Fibroblast of upper back skin (primary cell): Measurements from ENCODE around the gene ADCY3.
"Not testable (repeated sequence)": the region's sequence is repeated elsewhere in the genome, so short reads cannot be mapped to it uniquely, and the experiment has no call there.

Experiments used
- DNase-seq: peaks from one replicate; pipeline ENCODE4 v3.0.0-alpha.2; 2013

The ADCY3 gene

DNA sequence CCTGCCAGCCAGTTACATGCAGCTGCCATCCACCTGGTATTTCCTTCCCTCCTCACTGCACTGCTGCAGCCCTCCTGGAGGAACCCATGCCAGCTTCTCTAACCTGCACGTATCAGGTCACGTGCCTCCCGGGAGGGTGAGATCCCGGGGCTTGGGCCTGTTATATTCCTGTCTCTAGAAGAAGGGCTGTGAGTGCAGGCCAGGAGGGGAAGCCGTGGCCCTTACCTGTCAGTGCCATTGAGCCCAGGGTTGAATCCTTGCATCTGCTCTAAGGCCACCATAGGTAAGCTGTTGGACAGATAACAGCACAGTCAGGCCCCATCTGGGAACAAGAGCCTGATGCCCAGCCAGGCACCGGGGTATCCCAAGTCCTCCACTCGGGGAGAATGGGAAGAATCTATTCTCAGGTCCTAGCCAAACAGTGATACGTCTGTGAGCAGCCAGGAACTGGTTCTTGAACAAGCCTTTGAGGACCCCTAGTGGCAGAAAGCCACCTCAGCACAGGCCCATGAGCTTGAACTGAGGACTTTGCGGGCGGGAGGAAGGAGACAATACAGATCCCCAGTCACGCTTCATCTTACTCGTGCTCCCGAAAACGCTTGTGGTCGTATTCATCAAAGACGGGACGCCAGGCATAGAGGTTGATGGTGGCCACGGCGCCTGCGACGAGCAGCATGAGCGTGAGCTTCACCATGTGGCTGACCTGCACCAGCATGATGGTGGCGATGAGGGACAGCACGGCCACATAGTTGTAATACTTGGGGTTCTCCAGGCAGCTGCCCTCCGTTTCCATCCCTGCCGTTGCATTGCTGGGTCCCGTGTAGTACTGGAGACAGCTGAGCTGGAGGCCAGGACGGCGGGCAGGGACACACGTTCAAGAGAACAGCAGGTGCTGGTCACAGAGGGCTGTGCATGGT, 92.5 kb downstream of the ADCY3 start:
- DNase-seq = peak; percentile 84

DNA sequence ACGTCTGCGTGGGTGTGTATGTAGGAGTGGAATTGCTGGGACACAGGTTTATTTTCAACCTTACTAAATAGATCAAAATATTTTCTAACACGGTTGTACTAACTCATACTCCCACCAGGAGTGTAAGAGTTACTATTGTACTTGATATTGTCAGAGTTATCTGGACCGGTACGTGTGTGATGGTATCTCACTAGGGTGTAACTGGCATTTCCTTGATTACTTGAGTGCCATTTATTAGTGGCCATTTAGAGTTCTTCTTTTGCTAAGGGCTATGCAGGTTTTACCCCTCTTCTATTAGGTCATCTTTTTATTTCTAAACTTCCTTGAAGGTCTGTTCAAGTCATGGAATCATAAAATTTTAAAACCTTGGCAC, 93.3 kb downstream of the ADCY3 start:
- DNase-seq = no peak

- DNase-seq = no peak
Measured at GRCh38 chr2:24825883-24826772, 93.9 kb downstream of the ADCY3 start.

- no peak for DNase-seq
Measured at GRCh38 chr2:24824966-24825882, 94.8 kb downstream of the ADCY3 start.

DNA sequence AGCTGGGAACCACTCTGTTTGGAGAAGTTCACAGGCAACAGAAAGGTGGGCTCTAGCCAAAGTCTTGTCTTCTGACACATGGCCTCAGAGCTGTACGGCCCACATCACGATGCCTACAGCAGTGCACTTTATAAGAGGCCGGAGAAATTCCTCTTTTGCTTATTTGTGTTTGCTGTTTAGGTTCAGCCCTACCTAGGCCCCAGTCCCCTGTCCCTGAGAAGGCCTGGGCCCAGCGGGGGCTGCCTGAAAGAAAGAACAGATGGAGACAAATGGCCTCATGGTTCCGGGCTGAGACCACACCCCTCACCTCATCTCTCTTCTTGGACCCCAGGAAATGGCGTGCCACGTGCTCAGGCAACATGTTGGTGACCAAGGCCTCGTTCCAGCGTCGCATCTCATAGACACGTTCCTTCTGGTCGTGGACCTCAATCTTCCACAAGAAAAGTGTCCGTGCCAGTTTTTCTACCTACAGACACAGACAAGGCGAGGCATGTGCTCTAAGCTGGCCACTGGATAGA, 95.9 kb downstream of the ADCY3 start:
- DNase-seq = no peak

DNA sequence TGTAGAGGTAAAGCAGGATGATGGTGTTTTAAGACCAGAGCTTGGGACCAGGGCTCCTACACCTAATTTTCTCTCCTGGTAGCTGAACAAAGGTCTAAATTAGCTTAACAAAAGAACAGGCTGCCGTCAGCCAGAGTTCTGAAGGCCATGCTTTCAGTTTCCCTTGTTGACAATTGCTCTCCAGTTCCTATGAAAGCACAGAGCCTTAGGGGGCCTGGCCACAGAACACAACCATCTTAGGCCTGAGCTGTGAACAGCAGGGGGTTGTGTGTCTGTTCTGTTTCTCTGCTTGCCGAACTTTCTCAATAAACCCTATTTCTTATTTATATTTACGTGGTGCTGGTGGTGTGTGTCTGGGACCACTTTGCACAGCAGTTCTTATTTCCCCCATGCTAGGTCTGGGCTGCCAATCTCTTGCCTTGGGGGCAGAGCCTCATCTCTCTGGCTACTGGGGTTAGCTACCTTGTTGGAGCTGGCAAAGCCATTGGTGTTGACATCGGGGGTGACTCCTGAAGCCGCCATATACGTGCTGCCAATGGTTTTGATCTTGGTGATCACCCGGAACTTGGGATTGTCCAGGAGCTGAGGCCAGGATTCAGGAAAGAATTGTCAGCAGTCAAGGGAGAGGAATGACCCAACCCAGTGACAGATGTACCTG, 97.9 kb downstream of the ADCY3 start:
- DNase-seq = no peak

DNA sequence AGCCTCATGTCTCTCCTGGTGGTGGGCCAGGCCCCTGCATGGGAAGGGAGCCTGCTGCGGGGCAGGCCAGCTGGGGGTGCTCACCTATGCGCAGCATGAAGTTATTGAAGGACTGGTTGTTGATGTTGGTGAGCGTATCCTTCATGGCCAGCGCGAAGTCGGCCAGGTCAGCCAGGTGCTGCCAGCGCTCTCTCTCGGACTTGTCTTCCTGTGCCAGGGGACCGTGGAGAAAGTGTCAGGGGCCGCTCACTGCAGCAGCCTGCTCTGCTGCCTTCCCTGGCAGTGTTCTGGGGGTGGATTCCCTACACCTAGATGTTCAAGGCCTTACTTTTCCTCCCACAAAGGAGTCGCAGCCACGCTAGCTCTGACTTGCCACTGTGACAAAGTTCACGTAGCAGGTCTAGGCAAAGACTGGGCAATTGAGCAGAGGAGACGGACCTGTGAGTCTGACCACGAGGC, 98.6 kb downstream of the ADCY3 start:
- no peak for DNase-seq

DNA sequence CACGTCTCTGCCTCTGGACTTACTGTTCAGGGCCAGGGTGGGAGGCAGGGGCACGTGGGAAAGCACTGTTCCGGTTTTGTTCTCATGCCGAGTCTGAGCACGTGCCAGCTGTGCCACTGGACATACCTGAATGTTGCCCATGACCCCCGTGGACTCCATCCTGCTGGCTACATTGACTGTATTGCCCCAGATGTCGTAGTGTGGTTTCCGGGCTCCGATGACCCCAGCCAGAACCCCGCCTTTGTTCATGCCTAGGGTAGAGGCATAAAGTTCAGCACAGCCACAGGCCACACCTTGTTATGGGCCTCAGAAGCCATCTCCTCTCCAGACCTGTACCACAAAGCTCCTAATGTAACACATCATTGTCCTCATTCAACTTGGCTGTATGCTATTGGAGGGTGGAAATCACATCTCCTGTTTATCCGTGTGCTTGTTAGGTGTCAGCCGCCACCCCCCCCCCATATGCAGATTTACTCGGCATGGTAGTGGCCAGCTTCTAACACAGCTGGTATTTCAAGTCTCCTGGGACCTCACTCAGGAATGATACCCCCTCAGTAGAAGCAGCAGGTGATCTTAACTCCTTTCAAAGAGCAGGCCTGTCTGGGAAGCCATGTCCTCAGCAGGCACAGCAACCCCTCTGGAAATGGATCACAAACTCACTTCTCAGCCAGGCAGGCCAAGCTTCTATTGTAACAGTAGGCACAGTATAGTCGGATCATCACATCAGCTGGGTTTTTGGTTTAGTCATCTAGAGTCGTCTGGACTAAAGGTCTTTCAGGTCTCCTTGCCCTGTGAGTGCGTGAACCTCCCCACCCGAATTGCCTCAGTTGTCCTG, 99.2 kb downstream of the ADCY3 start:
- no peak for DNase-seq

DNA sequence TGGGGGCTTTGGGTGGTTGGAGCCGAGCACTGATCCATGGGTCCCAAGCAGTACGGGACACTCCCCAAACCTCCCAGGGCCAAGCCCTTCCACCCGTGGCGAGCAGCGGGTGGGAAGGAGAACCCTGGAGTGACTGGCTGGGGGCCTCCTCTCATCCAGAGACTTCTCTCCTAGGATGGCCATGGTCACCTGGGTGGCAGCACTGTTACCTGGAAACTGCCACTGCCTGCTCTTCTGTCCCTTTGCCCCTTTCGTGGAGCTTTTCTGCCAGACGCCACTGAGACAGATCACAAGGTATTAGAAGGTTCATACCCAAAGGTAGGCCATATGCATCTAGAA, 99.9 kb downstream of the ADCY3 start:
- no peak for DNase-seq

GRCh38 chr2:24819442-24820174, 100.4 kb downstream of the ADCY3 start:
- no peak for DNase-seq

DNA sequence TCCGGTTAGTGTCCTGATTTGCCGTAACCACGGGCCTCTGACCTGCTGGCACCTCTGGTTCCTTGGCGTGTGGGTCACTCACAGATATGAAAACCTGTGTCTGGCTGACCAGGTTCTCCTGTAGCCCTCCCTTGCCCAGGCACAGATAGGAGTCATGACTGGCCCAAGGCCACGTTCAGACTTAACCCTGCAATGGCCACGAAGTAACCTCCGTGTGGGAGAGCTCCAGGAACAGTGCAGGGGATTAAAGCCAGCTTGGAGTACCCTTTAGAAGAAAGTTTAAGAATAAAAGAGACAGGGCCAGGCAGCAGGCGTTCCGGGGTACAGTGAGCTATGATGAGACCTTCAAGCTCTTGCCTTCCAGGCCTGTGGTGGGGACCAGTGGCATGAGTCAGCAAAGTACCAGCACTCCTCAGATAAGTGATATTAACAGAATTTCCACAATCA, 101.3 kb downstream of the ADCY3 start:
- DNase-seq = no peak

DNA sequence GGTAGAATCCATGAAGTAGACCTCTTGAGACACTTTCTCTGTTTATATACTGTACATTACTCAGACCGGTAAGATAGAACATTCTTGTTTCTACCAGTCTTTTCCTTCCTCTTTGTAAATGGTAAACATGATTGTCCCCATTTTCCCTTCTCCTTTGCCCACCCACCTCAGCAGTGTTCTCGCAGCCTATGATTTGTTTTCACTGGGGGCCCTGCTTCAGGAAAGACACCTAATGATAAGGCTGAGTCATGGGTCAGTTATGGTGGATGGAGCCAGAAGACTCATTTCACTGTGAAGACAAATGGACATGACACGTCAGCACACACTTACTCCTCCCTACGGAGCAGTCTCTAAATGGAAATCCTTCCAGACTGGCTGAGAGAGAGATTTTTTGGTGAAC, 103.2 kb downstream of the ADCY3 start:
- DNase-seq = peak; percentile 86

DNA sequence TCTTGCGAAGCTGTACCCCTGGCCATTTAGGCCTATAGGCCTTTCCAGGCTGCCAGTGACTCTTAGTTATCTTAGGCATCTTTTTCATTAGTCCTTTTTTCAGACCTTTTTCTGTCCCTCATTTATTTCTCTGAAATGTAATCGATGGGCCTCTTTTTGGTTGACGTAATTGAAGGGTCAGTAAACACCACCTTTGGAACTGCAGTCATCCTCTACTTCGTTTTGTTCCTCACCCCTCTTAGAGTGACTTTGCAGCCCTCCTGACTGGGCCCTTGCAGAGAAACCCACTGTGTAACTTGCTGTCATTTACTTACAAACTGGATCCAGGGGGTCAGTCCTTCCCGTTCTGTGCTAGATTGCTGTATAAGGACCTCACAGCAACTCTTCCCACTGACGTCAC, 103.6 kb downstream of the ADCY3 start:
- no peak for DNase-seq

DNA sequence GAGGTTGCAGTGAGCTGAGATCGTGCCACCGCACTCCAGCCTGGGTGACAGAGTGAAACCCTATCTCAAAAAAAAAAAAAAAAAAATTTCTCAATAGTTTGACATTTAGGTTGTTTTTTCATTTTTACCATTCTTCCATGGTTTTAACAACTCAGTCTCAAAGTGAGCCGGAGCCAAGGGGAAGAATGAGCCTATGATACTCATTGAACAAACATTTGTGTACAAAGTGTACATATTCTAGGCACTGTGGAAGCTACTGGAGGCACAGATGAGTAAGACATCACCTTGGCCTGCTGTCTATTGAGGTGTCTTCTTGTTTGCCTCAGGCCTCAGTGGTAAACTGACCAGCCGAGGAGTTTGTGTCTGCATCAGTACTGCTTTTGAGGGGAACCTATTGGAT, 104.9 kb downstream of the ADCY3 start:
- DNase-seq = no peak

DNA sequence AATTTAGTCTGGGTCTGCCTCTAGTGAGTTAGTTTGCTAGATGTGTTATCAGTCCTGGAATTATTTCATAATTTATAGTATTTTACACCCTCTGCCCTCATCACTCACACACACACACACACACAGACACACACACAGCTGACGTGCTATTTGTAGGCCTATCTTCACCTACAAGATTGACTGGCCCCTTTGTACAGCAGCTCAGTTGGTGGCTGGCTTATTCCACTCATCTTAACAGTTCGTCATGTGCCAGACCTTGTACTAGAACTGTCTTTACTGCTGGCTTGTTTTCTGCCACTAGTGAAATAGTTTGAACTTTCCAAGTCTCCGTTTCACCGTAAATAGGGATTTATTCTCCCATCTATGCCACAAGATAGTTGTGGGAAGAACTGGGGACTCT, 105.5 kb downstream of the ADCY3 start:
- no peak for DNase-seq

GRCh38 chr2:24813691-24814137, 106.3 kb downstream of the ADCY3 start:
- no peak for DNase-seq

GRCh38 chr2:24809316-24810007, 110.6 kb downstream of the ADCY3 start:
- peak; percentile 31 for DNase-seq

DNA sequence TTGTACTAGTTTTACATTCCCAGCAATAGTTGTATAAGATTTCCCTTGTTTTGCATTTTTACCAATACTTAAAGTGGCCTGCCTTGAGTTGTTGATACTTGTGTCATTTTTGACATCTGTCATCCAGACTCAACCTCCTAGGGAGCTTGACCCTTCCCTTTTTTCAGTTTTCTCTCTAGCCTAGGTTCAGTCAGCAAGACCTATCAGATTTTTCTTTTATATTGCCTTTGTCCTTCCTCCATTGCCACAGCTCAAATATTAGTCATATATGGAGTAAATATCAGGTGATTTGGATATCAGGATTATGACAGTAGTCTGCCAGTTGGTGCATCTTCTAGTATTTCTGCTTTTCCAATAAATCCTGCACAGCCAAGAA, 113.4 kb downstream of the ADCY3 start:
- DNase-seq = no peak

- DNase-seq = not testable (repeated sequence)
Measured at GRCh38 chr2:24805811-24806660, 114.0 kb downstream of the ADCY3 start.
